ENCODE results near the gene SLC25A6.
"Not testable (repeated sequence)": the region's sequence is repeated elsewhere in the genome, so short reads cannot be mapped to it uniquely, and the experiment has no call there.

Gene SLC25A6

GRCh38 chrX:1412551-1413161, 20.7 kb upstream of the SLC25A6 start:
- DNase-seq (ENCODE audit: low spot score) = no peak

GRCh38 chrX:1411326-1411725, 19.4 kb upstream of the SLC25A6 start:
- no peak for DNase-seq (ENCODE audit: low spot score)

- DNase-seq (ENCODE audit: low spot score) = no peak
Observed at GRCh38 chrX:1407035-1407434, 15.1 kb upstream of the SLC25A6 start.

DNA sequence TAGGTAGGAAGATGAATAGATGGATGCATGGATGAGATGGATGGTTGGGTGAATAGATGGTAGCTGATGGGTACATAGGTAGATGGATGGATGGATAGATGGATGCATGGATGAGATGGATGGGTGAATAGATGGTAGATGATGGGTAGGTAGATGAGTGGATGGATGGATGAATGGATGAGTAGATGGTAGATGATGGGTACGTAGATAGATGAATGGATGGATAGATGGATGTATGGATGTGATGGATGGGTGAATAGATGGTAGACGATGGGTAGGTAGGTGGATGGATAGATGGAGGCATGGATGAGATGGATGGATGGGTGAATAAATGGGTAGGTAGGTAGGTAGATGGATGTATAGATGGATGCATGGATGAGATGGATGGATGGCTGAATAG, 13.9 kb upstream of the SLC25A6 start:
- not testable (repeated sequence) for DNase-seq (ENCODE audit: low spot score)

GRCh38 chrX:1403867-1404266, 12.0 kb upstream of the SLC25A6 start:
- DNase-seq (ENCODE audit: low spot score) = not testable (repeated sequence)

- no peak for DNase-seq (ENCODE audit: low spot score)
Observed at GRCh38 chrX:1403228-1403627, 11.3 kb upstream of the SLC25A6 start.

- no peak for DNase-seq (ENCODE audit: low spot score)
Observed at GRCh38 chrX:1401611-1402430, 9.9 kb upstream of the SLC25A6 start.

DNA sequence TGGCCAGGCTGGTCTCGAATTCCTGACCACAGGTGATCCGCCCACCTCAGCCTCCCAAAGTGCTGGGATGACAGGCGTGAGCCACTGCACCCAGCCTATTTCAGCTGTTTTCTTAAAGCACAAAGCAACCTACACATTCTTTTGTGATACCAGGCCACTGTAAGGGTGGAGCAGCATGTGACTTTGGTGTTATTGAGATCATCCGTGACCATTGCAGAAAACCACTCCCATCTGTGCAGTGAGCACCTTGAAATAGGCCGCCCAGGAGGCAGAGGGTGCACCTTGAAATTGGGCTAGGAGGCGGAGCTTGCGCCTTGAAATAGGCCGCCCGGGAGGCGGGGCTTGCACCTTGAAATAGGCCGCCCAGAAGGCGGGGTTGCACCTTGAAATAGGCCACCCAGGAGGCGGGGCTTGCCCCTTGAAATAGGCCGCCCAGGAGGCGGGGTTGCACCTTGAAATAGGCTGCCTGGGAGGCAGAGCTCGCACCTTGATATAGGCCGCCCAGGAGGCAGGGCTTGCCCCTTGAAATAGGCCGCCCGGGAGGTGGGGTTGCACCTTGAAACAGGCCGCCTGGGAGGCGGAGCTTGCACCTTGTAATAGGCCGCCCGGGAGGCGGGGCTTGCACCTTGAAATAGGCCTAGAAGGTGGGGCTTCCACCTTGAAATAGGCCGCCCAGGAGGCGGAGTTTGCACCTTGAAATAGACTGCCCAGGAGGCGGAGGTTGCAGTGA, 9.0 kb upstream of the SLC25A6 start:
- DNase-seq (ENCODE audit: low spot score) = no peak

GRCh38 chrX:1400049-1400448, 8.1 kb upstream of the SLC25A6 start:
- DNase-seq (ENCODE audit: low spot score) = no peak

DNA sequence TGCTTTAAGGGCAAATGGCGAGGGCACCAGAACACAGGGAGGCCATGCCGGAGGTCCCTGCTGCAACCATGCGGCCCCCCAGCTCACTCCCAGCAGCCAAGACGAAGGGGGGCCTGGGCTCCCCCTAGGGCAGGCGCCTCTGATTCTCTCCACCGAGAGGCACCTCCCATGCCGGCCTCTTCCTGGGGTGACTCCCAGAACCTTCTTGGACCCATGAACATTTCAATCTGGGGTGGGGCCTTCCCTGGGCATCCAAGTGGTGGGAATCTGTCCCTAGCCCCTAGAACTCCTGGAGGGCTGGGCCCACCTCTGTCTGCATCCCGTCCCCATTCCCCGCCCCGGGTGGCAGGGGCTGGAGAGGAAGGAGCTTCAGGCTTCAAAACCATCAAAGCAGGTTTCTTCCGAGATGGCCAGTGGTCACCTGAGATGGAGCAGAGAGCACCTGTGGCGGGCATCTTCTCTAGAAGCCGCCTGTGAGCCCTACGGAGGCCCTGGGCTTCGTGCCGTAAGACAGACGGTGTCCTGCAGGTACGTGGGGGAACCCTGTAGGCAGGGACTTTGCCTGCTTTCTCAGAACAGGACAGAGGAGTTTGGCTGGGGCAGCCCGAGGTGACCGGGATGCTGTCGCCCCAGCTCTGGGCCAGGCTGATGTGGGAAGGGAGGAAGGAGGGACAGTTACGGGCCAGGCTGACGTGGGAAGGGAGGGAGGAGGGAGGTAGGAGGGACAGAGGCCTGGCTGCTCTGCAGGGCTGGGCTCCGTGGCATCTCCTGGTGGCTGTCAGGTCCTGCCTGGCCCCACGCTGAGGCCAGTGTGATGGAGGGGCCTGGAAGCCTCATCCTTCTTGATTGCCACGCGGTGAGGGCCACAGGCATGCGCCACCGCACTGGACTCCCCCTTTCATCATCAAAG, 6.8 kb upstream of the SLC25A6 start:
- no peak for DNase-seq (ENCODE audit: low spot score)

DNA sequence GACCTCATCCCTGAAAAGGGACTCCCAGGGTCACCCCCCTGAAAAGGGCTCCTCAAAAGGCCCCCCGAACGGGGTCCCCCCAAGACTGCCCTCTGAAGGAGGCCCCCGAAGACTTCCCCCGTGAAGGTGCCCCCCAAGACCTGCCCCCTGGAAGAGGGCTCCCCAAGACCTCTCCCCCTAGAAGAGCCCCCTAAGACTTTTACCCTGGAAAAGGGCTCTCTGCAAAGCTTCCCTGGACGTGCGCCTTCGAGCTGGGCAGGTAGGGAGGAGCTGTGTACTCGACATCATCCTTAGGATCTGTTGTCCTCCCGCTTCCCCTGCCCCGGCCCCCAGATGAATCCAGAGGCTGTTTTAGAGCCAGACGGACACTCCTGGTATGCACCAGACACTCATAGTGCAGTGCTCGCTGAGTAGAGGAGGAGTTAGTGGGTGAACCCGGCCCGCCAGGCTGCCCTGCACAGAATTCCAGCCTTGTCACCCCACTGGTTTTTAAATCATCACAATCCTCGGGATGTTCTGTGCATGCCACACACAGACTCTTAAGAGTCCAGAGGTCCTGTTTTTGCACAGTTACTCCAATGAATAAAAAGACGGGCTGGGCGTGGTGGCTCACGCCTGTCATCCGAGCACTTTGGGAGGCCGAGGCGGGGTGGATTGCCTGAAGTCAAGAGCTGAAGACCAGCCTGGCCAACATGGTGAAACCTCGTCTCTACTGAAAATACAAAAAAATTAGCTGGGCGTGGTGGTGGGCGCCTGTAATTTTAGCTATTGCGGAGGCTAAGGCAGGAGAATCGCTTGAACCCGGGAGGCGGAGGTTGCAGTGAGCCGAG, 5.7 kb upstream of the SLC25A6 start:
- no peak for DNase-seq (ENCODE audit: low spot score)

- DNase-seq (ENCODE audit: low spot score) = no peak
Observed at GRCh38 chrX:1397001-1397400, 5.1 kb upstream of the SLC25A6 start.

DNA sequence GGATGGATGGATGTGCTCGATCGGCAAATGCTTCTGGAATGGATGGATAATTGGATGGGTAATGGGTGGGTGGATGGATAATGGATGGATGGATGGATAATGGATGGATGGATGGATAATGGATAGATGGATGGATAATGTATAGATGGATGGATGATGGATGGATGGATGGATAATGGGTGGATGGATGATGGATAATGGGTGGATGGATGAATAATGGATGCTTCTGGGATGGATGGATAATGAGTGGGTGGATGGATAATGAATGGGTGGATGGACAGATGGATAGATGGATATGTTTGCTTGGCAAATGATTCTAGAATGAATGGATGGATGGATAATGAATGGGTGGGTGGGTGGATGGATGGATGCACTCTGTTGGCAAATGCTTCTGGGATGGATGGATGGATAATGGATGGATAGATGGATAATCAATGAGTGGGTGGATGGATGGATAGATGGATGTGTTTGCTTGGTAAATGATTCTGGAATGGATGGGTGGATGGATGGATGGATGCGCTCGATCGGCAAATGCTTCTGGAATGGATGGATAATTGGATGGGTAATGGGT, 3.8 kb upstream of the SLC25A6 start:
- DNase-seq (ENCODE audit: low spot score) = no peak

GRCh38 chrX:1394731-1395501, 3.0 kb upstream of the SLC25A6 start:
- DNase-seq (ENCODE audit: low spot score) = no peak

- DNase-seq (ENCODE audit: low spot score) = no peak
Observed at GRCh38 chrX:1393871-1394615, 2.1 kb upstream of the SLC25A6 start.

DNA sequence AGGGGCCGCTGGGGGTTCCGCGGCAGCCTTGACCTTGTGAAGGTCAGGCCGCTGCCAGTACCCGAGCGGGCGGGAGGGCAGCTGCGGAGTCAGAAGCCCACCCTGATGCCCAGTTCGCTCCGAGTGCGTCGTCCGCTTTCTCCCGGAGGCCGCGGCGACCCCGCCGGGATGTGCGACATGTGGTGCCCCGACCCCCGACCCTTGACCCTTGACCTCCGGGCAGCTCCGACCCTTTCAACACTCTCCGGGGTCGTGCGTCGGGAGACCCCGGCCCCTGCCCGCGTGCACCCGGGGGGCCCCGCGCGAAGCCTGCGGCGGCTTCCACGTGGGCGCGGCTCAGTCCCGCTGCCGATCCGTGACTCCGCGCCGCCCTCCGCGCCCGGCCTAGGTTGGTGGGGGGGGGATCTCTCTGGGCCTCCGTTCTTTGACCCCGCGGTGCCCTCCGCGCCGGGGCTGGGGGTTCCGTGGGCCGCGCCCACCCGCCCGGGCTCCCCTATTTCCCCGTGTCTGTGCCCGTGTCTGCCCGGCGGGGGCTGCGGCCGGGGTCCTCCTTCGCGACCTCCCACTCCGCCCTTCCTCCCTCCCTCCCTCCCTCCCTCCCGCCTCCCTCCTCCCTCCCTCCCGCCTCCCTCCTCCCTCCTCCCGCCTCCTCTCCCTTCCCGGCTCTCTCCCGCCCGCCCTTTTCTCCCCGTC, 609 bp upstream of the SLC25A6 start:
- no peak for DNase-seq (ENCODE audit: low spot score)

DNA sequence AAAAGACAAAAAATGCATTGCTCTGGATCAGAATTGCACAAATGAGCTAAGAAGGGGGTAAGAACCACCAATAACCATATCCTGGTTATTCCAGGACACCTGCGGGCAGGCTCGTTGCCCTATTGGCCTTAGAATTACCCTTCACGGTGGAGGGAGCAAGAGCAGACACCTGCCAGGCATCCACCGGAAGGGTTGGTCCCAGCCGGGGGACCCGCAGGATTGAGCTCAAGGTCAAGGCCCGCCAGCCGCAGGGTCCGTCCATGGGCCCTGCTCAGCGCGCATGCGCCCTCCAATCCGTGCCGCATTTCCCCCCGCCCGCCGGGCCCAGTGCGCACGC, 575 bp downstream of the SLC25A6 start:
- peak; percentile 94 for DNase-seq (ENCODE audit: low spot score)

DNA sequence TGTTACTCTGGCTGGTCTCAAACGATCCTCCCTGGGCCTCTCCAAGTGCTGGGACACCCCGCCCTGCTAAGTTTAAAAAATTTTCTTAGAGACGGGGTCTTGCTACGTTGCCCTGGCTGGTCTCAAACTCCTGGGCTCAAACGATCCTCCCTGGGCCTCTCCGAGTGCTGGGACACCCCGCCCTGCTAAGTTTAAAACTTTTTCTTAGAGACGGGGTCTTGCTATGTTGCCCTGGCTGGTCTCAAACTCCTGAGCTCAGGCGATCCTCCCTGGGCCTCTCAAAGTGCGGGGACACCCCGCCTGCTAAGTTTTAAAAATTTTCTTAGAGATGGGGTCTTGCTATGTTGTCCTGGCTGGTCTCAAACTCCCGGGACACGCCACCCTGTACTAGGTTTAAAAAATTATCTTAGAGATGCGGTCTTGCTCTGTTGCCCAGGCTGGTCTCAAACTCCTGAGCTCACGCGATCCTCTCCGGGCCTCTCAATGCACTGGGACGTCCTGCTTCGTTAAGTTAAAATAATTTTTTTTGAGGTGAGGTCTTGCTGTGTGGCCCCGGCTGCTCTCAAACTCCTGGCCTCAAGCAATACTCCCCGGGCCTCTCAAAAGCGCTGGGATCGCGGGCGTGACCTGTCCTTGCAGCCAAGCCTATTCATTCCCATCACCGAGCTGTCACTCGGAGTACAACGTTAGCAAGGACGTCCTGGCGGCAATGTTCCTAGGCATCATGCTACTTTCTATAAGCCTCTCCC, 1.1 kb downstream of the SLC25A6 start:
- DNase-seq (ENCODE audit: low spot score) = no peak
